ENCODE data around the gene PSME1.

Gene PSME1

GRCh38 chr14:24130717-24131548 is 5.1 kb upstream of the PSME1 start:
- DNase-seq: no peak

GRCh38 chr14:24131549-24131966 is 4.4 kb upstream of the PSME1 start:
- no peak for DNase-seq

GRCh38 chr14:24132061-24132685 is 3.8 kb upstream of the PSME1 start:
- no peak for DNase-seq

GRCh38 chr14:24132976-24133375 is 3.0 kb upstream of the PSME1 start:
- no peak for DNase-seq

DNA sequence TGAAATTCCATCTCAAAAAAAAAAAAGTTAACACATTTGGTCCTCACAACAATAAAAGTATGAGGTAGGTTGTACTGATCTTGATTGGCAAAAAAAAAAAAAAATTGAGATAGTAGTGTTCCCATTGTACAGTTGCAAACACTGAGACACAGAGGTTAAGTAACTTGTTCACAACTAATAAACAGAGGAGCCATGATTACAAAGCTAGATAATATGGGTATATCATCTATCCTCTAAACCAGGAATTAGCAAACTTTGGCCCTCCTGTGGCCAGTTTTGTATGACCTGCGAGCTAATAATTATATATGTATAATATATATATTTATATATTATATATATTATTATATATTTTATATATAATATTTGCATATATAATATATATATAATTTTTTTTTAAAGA is 2.3 kb upstream of the PSME1 start:
- DNase-seq: no peak

GRCh38 chr14:24135584-24135833 is 485 bp upstream of the PSME1 start:
- DNase-seq: no peak

GRCh38 chr14:24136684-24137528 is 912 bp downstream of the PSME1 start:
- no peak for DNase-seq

DNA sequence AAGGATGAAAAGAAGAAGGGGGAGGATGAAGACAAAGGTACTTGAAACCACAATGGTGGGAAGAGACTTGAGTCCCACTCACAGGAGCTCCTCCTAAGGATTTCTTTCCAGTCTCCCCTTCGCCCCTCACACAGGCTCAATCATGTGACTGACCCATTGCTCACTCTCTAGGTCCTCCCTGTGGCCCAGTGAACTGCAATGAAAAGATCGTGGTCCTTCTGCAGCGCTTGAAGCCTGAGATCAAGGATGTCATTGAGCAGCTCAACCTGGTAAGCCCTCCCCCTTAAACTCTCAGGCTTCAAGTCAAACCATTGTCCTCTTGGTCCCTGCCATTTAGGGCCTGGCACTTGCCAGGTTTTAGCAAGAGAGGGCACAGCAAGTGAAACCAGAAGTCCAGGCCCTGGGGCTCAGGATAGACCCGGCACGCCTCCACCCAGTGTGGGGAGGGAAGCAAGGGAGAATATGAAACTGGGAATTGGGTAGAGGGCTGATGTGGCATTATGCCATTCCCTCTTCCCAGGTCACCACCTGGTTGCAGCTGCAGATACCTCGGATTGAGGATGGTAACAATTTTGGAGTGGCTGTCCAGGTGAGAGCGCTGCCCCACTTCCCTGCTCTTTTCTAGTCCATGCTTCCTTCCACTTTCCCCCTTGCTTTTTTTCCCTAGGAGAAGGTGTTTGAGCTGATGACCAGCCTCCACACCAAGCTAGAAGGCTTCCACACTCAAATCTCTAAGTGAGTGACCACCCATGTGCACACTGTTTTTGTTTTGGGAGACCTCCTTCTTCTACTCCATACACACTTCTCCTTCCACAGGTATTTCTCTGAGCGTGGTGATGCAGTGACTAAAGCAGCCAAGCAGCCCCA is 1.8 kb downstream of the PSME1 start:
- DNase-seq: no peak

DNA sequence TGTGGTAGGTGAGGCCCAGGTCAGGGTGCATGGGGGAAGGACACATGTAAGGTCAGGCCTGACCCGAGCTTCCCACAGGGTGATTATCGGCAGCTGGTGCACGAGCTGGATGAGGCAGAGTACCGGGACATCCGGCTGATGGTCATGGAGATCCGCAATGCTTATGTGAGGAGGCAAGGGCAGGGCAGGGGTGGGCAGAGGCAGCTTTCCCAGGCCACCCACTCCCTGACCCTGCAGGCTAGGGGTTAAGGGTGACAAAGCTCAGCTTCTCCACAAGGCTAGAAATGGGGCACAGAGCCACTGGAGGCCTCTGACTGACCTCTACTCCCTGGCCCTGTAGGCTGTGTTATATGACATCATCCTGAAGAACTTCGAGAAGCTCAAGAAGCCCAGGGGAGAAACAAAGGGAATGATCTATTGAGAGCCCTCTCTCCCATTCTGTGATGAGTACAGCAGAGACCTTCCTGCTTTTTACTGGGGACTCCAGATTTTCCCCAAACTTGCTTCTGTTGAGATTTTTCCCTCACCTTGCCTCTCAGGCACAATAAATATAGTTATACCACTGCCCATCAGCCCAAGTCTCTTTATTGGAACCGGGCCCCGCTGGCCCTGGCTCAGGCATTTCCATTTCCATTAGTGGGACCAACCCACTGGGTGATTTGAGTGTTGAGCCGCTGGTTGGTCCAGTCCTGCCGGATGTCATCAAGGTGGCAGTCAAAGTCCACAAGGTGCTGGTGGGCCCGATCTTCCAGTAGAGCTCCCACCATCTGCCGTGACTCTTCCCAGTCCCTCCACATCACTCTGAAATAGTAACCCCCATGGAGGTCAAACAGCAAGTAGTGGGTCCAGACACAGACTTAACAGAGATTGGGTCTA is 2.6 kb downstream of the PSME1 start:
- no peak for DNase-seq

DNA sequence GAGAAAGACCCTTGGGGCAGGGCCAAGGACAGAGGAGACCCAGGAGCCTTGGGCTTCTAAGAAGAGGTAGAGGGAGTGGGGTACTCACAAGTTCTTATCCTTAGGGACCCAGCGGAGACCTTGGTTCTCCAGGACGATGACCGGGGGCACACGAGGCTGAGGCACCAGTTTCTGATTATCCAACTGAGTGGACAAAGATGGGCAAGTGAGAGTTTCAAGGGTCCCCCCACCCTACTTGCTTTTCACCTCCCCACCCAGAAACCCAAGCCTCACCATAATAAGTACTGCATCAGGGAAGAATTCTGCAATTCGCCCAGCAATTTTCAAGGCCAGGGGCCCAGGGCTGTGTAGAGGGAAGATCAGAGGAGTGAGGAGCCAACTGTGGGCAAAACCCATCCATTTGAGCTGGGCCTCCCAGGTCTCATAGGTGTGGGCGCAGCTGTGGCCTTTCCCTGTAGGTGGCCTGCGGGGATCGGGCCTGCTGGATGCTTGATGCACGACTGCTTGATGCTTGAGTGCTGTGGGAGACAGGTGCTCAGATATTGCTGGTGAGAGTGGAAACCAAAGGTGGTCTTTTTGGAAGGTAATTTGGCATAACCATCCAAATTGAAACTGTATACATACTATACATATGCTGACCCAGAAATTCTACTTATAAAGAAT is 3.4 kb downstream of the PSME1 start:
- peak; percentile 10 for DNase-seq

- peak; percentile 100 for DNase-seq
Observed at GRCh38 chr14:24141097-24141880, 5.3 kb downstream of the PSME1 start, which contains the start of gene EMC9. Gene EMC9, minus strand, starts transcription at chr14:24141591. Its CDS starts 287 bp downstream, at chr14:24141304.

DNA sequence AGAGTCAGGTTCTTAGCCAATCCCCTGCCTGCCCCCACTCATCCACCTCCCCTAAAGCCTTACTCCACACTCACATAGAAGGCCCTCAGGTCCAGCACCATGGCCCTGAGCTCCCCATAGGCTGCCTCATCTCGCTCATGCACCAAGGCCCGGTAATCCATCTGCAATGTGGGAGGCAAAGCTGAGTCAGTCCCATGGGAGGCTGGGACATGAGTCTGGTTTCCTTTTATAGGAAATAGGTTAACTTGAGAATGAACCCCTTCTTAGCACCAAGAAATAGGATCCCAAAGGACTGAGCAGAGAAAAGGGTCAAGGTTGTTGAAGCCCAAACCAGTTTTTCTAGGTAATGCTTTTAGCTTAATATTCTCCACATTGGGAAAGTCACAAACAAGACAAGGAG is 7.5 kb downstream of the PSME1 start:
- no peak for DNase-seq

- DNase-seq: no peak
Observed at GRCh38 chr14:24144451-24144850, 8.5 kb downstream of the PSME1 start.

DNA sequence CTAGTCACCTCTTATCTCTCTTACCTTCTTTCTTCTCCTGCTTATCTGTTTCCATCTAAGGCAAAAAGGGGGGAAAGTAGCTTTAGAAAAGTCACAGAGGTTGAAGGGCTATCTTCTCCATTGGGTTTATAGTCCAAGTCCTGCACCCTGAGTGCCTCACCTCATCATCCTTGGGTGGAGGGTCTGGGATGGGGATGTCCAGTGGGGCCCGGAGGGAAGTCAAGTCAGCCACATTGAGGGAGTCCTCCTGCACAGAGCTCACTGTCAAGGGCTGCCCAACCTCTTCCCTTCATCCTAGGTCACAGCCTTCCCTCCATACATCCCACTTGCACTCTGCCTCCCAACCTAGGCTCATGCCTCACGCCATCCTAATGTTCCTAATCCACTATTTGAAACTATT is 9.2 kb downstream of the PSME1 start:
- DNase-seq: no peak

DNA sequence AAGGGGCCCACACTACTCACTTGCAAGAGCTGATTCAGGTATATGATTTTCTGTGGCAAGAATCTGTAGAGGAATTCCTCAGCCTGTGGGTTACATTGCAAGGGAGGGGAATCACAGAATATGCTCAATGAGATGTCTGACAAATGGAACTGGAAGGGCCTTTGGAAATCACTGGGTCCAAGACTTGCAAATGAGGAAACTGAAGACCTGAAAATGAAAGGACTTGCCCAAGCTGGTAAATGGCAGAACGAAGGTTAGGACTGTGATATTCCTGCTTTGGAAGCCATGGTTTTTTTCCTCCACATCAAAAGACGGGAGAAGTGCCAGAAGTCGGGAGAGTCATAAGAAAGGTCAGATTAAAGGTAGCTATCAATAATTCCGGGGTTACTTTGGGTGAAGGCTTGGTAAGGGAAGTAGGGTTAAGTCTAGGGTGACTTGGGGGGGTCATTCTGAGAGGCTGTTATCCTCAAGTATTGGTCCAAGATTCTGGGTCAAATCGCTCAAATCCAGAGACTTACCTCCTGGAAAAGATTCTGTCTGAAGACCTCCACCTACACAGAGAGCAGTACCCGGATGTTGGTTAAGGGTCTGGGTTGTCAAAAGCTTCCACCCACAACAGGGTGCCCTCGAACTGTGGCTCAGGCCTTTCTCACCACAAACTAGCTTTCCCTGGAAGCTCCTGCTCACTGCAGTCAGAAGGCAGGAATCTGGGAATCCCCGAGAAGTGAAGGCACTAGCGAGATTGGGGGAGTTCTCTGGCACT is 9.9 kb downstream of the PSME1 start:
- peak; percentile 42 for DNase-seq

GRCh38 chr14:24146453-24146977 is 10.5 kb downstream of the PSME1 start, which contains the start of gene PSME2:
Gene PSME2, minus strand, starts transcription at chr14:24146610. Its CDS starts 29 bp downstream, at chr14:24146581.
- peak; percentile 98 for DNase-seq

- DNase-seq: peak; percentile 99
Observed at GRCh38 chr14:24146978-24147760, 11.2 kb downstream of the PSME1 start, which contains the start of gene RNF31. Gene RNF31, plus strand, starts transcription at chr14:24147498. Its CDS starts 201 bp downstream, at chr14:24147699.
